A673 (cell line): ENCODE measurements around the gene HRC. TPM values are rescaled to one million over a fixed set of nuclear protein-coding genes. Genes with fewer than 3 reads are reported as not detected.

Experiments
- BruUV-seq: library from RNA; stranded (reverse); fragments of 400-500 nt; replicated peaks from 2 replicates; lab custom pipeline; 2021; lab: Mats Ljungman, UMichigan
- CTCF ChIA-PET: fragments of 300-600 bp; sonication (Branson Sonifier 250); formaldehyde crosslinking; loops from one replicate; lab custom pipeline; 2022; ENCODE audit warnings: antibody characterized with exemption; lab: Charles Lee
- POLR2A ChIA-PET: fragments of 300-600 bp; sonication (Branson Sonifier 250); formaldehyde crosslinking; loops from one replicate; lab custom pipeline; 2022; ENCODE audit warnings: antibody characterized with exemption; ENCODE audit not compliant: low non-redundant PET; lab: Charles Lee
- DNase-seq: peaks from one replicate; pipeline ENCODE4 v3.0.0-alpha.2; 2015; ENCODE audit warnings: low spot score
- H3K27ac ChIP-seq: fragments of 200-600 bp; sonication (generic); 2 replicates; pipeline ENCODE4 v1.5.1; 2016; ENCODE audit warnings: mixed run types, low read depth, mild to moderate bottlenecking, mixed read lengths, antibody characterized with exemption, low read length; ENCODE audit not compliant: poor library complexity, severe bottlenecking
- H3K27me3 ChIP-seq: fragments of 200-600 bp; sonication (generic); replicated peaks from 2 replicates; pipeline ENCODE4 v1.6.1; 2017; ENCODE audit warnings: mixed run types, low read depth, mild to moderate bottlenecking, mixed read lengths, antibody characterized with exemption, low read length; ENCODE audit not compliant: insufficient read depth, poor library complexity
- H3K36me3 ChIP-seq: fragments of 200-600 bp; sonication (generic); 2 replicates; pipeline ENCODE4 v1.6.1; 2016; ENCODE audit warnings: mixed run types, mild to moderate bottlenecking, mixed read lengths, antibody characterized with exemption, low read length; ENCODE audit not compliant: insufficient read depth, poor library complexity, severe bottlenecking
- H3K4me1 ChIP-seq: fragments of 200-600 bp; sonication (generic); 2 replicates; pipeline ENCODE4 v1.6.1; 2017; ENCODE audit warnings: mixed run types, mild to moderate bottlenecking, mixed read lengths, antibody characterized with exemption, low read length; ENCODE audit not compliant: insufficient read depth, poor library complexity, severe bottlenecking
- H3K4me3 ChIP-seq: fragments of 200-600 bp; sonication (generic); 2 replicates; pipeline ENCODE4 v1.5.1; 2016; ENCODE audit warnings: low read depth, mixed run types, mild to moderate bottlenecking, mixed read lengths, low read length; ENCODE audit not compliant: poor library complexity, severe bottlenecking
- H3K9me3 ChIP-seq: fragments of 200-600 bp; sonication (generic); 2 replicates; pipeline ENCODE4 v1.6.1; 2016; ENCODE audit warnings: mixed run types, low read depth, mild to moderate bottlenecking, mixed read lengths, antibody characterized with exemption, low read length; ENCODE audit not compliant: poor library complexity, severe bottlenecking
- EZH2 ChIP-seq: fragments of 200-600 bp; sonication (generic); IDR thresholded peaks from 2 replicates; pipeline ENCODE4 v1.6.1; 2017; ENCODE audit warnings: borderline replicate concordance, low read depth, mild to moderate bottlenecking, mixed read lengths, antibody characterized with exemption, low read length; ENCODE audit not compliant: poor library complexity, severe bottlenecking
- intact Hi-C: fragments of 100-400 bp; cut with micrococcal nuclease; formaldehyde crosslinking; loops from one replicate; pipeline ENCODE4 v1.10.0; 2022; ENCODE audit not compliant: unreplicated experiment
- total RNA-seq: library from RNA; stranded (reverse); gene quantifications from 2 replicates; pipeline ENCODE4 v1.2.3, GENCODE V29; 2021
- TF ChIP-seq, protein P1 (sequence below): fragments of 300-800, 200-600 bp; sonication (generic); conservative IDR thresholded peaks from 2 replicates; pipeline ENCODE4 v1.5.1; 2017; ENCODE audit warnings: low read depth, mild to moderate bottlenecking, antibody characterized with exemption, low read length, moderate library complexity, mixed read lengths

Gene HRC
- total RNA-seq, 1 experiment from 2014 or later, result not detected

DNA sequence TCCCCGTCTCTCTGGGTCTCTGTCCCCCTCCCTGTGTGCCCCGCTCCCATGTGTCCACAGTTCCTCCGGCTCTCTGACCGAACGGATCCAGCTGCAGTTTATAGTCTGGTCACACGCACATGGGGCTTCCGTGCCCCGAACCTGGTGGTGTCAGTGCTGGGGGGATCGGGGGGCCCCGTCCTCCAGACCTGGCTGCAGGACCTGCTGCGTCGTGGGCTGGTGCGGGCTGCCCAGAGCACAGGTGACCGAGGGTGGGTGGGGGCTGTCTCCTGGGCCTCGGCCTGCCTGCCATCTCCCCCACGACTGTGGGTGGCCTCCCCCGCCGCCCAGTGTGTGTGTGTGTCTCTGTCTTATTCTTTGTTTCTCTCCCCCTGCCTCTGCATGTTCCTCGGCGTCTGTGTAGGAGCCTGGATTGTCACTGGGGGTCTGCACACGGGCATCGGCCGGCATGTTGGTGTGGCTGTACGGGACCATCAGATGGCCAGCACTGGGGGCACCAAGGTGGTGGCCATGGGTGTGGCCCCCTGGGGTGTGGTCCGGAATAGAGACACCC, 12.7 kb upstream of the HRC start:
- DNase-seq, result no peak
- no peaks in the 10 kb centered on the region for H3K4me1 ChIP-seq
- POLR2A ChIA-PET, result no interaction called here
- CTCF ChIA-PET, result no interaction called here
- intact Hi-C loops, result no loop called here
- H3K9me3 ChIP-seq, result no peaks in the 10 kb centered on the region
- TF ChIP-seq, protein P1, sequence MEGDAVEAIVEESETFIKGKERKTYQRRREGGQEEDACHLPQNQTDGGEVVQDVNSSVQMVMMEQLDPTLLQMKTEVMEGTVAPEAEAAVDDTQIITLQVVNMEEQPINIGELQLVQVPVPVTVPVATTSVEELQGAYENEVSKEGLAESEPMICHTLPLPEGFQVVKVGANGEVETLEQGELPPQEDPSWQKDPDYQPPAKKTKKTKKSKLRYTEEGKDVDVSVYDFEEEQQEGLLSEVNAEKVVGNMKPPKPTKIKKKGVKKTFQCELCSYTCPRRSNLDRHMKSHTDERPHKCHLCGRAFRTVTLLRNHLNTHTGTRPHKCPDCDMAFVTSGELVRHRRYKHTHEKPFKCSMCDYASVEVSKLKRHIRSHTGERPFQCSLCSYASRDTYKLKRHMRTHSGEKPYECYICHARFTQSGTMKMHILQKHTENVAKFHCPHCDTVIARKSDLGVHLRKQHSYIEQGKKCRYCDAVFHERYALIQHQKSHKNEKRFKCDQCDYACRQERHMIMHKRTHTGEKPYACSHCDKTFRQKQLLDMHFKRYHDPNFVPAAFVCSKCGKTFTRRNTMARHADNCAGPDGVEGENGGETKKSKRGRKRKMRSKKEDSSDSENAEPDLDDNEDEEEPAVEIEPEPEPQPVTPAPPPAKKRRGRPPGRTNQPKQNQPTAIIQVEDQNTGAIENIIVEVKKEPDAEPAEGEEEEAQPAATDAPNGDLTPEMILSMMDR, result no peak
- TF ChIP-seq EZH2, result no peak
- H3K27ac ChIP-seq, result no peak overlapping the region
- no TSS peak for BruUV-seq
- H3K36me3 ChIP-seq, result peaks cover 13% of the 10 kb centered on the region
- H3K27me3 ChIP-seq, result no peaks in the 10 kb centered on the region
- no peak overlapping the region for H3K4me3 ChIP-seq

DNA sequence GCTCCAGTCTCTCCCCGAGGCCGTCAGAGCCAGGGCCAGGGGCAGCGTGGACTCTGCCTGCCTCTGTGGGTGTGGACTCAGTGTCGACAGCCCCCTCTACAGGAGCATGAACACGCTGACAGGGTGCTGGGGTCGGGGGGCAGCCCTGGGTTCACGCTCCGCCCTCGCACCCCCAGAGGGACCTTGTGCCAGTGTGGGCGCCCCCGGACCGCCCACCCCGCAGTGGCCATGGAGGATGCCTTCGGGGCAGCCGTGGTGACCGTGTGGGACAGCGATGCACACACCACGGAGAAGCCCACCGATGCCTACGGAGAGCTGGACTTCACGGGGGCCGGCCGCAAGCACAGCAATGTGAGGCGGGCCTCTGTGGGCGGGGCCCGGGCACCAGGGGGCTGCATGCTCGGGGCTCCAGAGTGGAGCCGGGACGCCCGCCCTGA, 10.7 kb upstream of the HRC start:
- intact Hi-C loops, result no loop called here
- H3K9me3 ChIP-seq, result no peaks in the 10 kb centered on the region
- DNase-seq, result no peak
- POLR2A ChIA-PET, result no interaction called here
- H3K27ac ChIP-seq, result no peak overlapping the region
- peaks cover 4% of the 10 kb centered on the region for H3K36me3 ChIP-seq
- H3K27me3 ChIP-seq, result no peaks in the 10 kb centered on the region
- H3K4me3 ChIP-seq, result no peak overlapping the region
- TF ChIP-seq, protein P1, result no peak
- TF ChIP-seq EZH2, result no peak
- BruUV-seq, result no TSS peak
- H3K4me1 ChIP-seq, result no peaks in the 10 kb centered on the region
- CTCF ChIA-PET, result no interaction called here

DNA sequence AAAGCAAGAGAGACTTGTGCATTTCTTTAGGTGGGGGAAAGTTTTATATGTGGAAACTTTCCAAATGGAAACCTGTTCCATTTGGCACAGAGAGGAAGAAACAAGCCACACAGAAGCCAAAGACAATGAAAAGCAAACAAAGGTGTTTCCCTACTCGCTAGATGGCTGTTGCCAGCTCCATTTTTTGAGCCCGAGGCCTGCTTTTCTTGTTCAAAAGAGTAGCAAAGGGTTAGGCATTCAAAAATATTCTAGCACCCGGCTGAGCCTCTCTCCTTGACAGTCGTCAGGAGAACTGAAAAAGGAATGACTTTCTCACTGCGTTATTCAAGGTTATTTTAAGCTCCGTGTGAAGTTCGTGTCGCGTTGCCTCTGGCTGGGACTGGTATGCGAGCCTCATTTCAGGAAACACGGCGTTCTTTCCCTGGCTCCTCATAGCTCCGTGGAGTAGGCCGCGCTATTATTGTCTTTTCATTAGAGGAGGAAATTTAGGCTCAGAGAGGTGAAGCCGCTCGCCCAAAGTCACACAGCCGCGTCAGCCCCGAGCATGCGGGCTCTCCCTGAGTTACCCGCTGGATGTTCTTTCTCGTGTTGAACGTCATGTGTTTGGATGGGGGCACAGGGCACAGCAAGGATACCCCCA, 10.0 kb upstream of the HRC start:
- no peaks in the 10 kb centered on the region for H3K36me3 ChIP-seq
- H3K27ac ChIP-seq, result no peak overlapping the region
- H3K9me3 ChIP-seq, result no peaks in the 10 kb centered on the region
- no peak for DNase-seq
- TF ChIP-seq EZH2, result no peak
- TF ChIP-seq, protein P1, result no peak
- ChIA-PET CTCF (no interaction called here), POLR2A (no interaction called here)
- no TSS peak for BruUV-seq
- intact Hi-C loops, result no loop called here
- no peak overlapping the region for H3K4me3 ChIP-seq
- H3K4me1 ChIP-seq, result no peaks in the 10 kb centered on the region
- H3K27me3 ChIP-seq, result no peaks in the 10 kb centered on the region
